CD14-positive monocyte (primary cell): ENCODE results near the gene ZSCAN10. TPM values are rescaled to one million over a fixed set of nuclear protein-coding genes. Genes with fewer than 3 reads are reported as not detected.

Experiments
- DNase-seq, 3 donors: peaks; one replicate each; pipeline ENCODE4 v3.0.0-alpha.2; 2011 to 2022
- H2AFZ ChIP-seq: 2 replicates; pipeline ENCODE4 v1.6.0; 2012; ENCODE audit warnings: mild to moderate bottlenecking, low read depth, low read length, inconsistent platforms; ENCODE audit not compliant: insufficient read depth, poor library complexity, severe bottlenecking
- H3K27ac ChIP-seq, 2 donors: 1 replicate in 1 of 2; 2 replicates in 1 of 2; pipeline ENCODE4 v1.5.1; 2012 to 2013; ENCODE audit warnings: low read length in 2 of 2, control low read depth in 1 of 2, inconsistent platforms in 1 of 2, low read depth in 1 of 2, mild to moderate bottlenecking in 1 of 2
- H3K27me3 ChIP-seq, 2 donors: one replicate each; pipeline versions ENCODE4 v1.6.0 to v1.6.1; 2011 to 2013; ENCODE audit warnings: low read length in 2 of 2; ENCODE audit not compliant: control insufficient read depth in 2 of 2, insufficient read depth in 2 of 2
- H3K36me3 ChIP-seq, 2 donors: replicated peaks in 1 of 2; 1 replicate in 1 of 2; 2 replicates in 1 of 2; pipeline versions ENCODE4 v1.5.1 to v1.6.1; 2012 to 2013; ENCODE audit warnings: low read length in 2 of 2, control low read depth in 1 of 2, inconsistent platforms in 1 of 2, mild to moderate bottlenecking in 1 of 2; ENCODE audit not compliant: insufficient read depth in 2 of 2, control insufficient read depth in 1 of 2
- H3K4me1 ChIP-seq, 2 donors: 1 replicate in 1 of 2; 2 replicates in 1 of 2; pipeline versions ENCODE4 v1.5.1 to v1.6.1; 2012 to 2013; ENCODE audit warnings: low read length in 2 of 2, control low read depth in 1 of 2, inconsistent platforms in 1 of 2, mild to moderate bottlenecking in 1 of 2, moderate library complexity in 1 of 2; ENCODE audit not compliant: insufficient read depth in 2 of 2, control insufficient read depth in 1 of 2
- H3K4me2 ChIP-seq: replicated peaks from 2 replicates; pipeline ENCODE3; 2012; ENCODE audit warnings: low read length, moderate library complexity, mild to moderate bottlenecking; ENCODE audit not compliant: poor library complexity, severe bottlenecking; ENCODE audit errors: extremely low read depth
- H3K4me3 ChIP-seq, 3 experiments: fragments of 200-600 bp in 1 of 3; sonication (generic) in 1 of 3; replicated peaks in 1 of 3; 1 replicate in 2 of 3; 2 replicates in 1 of 3; pipeline ENCODE4 v1.5.1; 2011 to 2013; ENCODE audit warnings: low read length in 3 of 3, mild to moderate bottlenecking in 3 of 3, control low read depth in 2 of 3, low read depth in 2 of 3, inconsistent platforms in 1 of 3, moderate library complexity in 1 of 3
- H3K79me2 ChIP-seq: 2 replicates; pipeline ENCODE4 v1.6.0; 2012; ENCODE audit warnings: mild to moderate bottlenecking, control low read depth, inconsistent platforms, low read length, moderate library complexity; ENCODE audit not compliant: insufficient read depth
- H3K9ac ChIP-seq: 2 replicates; pipeline ENCODE4 v1.6.0; 2017; ENCODE audit warnings: low read length, mild to moderate bottlenecking; ENCODE audit not compliant: insufficient read depth, poor library complexity, severe bottlenecking
- H3K9me3 ChIP-seq, 2 donors: replicated peaks in 1 of 2; 1 replicate in 1 of 2; 2 replicates in 1 of 2; pipeline versions ENCODE4 v1.5.1 to v1.6.1; 2012 to 2013; ENCODE audit warnings: low read length in 2 of 2, control low read depth in 1 of 2; ENCODE audit not compliant: control insufficient read depth in 1 of 2, insufficient read depth in 1 of 2
- H4K20me1 ChIP-seq: 2 replicates; pipeline ENCODE4 v1.6.0; 2012; ENCODE audit warnings: mild to moderate bottlenecking, low read length, control low read depth, moderate library complexity; ENCODE audit not compliant: insufficient read depth
- H3K27ac Mint-ChIP-seq, 7 donors: one replicate each; pipeline ENCODE4 v1.8.0; 2020; ENCODE audit warnings: mild to moderate bottlenecking in 7 of 7, mixed read lengths in 7 of 7, moderate library complexity in 6 of 7, inconsistent platforms in 2 of 7
- H3K27me3 Mint-ChIP-seq, 3 donors: one replicate each; pipeline ENCODE4 v1.8.0; 2021 to 2022; ENCODE audit warnings: low read depth in 3 of 3, mild to moderate bottlenecking in 3 of 3, mixed read lengths in 3 of 3, moderate library complexity in 3 of 3, inconsistent platforms in 1 of 3
- H3K36me3 Mint-ChIP-seq, 2 donors: one replicate each; pipeline ENCODE4 v1.8.0; 2020; ENCODE audit warnings: mixed read lengths in 2 of 2, inconsistent platforms in 1 of 2, mild to moderate bottlenecking in 1 of 2
- H3K4me1 Mint-ChIP-seq: one replicate; pipeline ENCODE4 v1.8.0; 2020; ENCODE audit warnings: mild to moderate bottlenecking, mixed read lengths
- H3K4me3 Mint-ChIP-seq, 2 donors: one replicate each; pipeline ENCODE4 v1.8.0; 2020; ENCODE audit warnings: mild to moderate bottlenecking in 2 of 2, mixed read lengths in 2 of 2, moderate library complexity in 1 of 2
- H3K9me3 Mint-ChIP-seq, 7 donors: one replicate each; pipeline ENCODE4 v1.8.0; 2020 to 2022; ENCODE audit warnings: mixed read lengths in 7 of 7, mild to moderate bottlenecking in 6 of 7, moderate library complexity in 6 of 7, inconsistent platforms in 2 of 7
- WGBS: methylation state at CpG from one replicate; pipeline ENCODE4 v1.1.5; 2013; ENCODE audit warnings: missing lambda C conversion rate; ENCODE audit not compliant: insufficient coverage; 5-methylcytosine and 5-hydroxymethylcytosine counted together
- intact Hi-C, 2 donors: fragments of 100-400 bp; cut with micrococcal nuclease; formaldehyde crosslinking; loops; one replicate each; pipeline versions ENCODE4 v1.15.0 to v1.15.1; 2023
- polyA plus RNA-seq, 3 donors: library from polyadenylated mRNA; depleted of rRNA in 1 of 3; unstranded in 2 of 3; stranded (reverse) in 1 of 3; fragments of 300-500 nt in 2 of 3; fragments of >200 nt in 1 of 3; fragmentation: Illumina TruSeq in 2 of 3; gene quantifications; 1 replicate in 2 of 3; 2 replicates in 1 of 3; pipeline ENCODE4 v1.2.3, GENCODE V29; 2012 to 2021
- TF ChIP-seq, protein P1 (sequence below): fragments of 200-600 bp; IDR thresholded peaks from one replicate; pipeline ENCODE4 v1.8.0; 2022; ENCODE audit warnings: antibody characterized with exemption, mild to moderate bottlenecking

ZSCAN10 gene
- polyA plus RNA-seq, 3 donors: 0.29 TPM; not detected in 2

DNA sequence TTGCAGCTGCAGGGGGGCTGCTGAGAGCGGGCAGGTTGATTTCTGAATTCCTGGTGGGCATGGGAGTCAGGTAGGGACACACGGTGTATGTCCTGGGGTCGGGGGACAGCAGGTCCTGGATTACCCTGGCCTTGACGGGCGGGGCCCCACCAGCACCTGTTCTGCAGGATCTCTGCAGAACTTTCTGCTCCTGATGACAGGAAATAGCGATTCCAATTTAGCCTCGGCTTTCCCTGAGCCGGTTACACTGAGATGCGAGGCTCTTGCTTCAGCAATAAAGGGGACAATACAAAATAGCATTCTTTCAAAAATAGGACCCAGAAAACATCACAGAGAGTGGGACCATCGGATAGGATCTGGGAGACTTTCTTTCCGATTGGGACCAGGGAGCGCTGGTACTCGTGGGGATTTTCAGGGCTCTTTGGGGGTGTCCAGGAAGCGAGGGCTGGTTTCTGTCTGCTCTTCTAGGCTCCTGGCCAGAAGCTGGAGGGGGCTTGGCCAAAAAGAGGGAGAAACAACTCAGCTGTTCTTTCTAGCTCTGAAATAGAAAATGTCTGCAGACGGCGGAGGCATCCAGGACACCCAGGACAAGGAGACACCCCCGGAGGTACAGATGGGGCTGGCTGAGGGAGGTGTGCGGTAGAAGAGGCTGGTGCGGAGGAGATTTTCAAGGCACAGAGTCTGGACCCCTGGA, 13.9 kb upstream of the ZSCAN10 start:
- peak overlapping the region in 1 of 7 donors; percentile 58 for H3K27ac Mint-ChIP-seq
- Histone ChIP-seq H3K4me3 (peak overlapping the region; percentile 45 to 78 (median 61)), H3K27ac (no peak overlapping the region), H3K9me3 (no peaks in the 10 kb centered on the region), H3K4me1 (peaks cover 15 to 19% of the 10 kb centered on the region in 2 donors), H3K4me2 (peak overlapping the region; percentile 91), H4K20me1 (no peaks in the 10 kb centered on the region), H2AFZ (peak overlapping the region; percentile 89), H3K27me3 (no peaks in the 10 kb centered on the region), H3K79me2 (no peaks in the 10 kb centered on the region), H3K36me3 (peaks cover 0 to 6% of the 10 kb centered on the region in 2 donors), H3K9ac (peak overlapping the region; percentile 61)
- H3K27me3 Mint-ChIP-seq: peaks cover 4 to 17% (median 7%) of the 10 kb centered on the region in 3 donors
- TF ChIP-seq, protein P1, sequence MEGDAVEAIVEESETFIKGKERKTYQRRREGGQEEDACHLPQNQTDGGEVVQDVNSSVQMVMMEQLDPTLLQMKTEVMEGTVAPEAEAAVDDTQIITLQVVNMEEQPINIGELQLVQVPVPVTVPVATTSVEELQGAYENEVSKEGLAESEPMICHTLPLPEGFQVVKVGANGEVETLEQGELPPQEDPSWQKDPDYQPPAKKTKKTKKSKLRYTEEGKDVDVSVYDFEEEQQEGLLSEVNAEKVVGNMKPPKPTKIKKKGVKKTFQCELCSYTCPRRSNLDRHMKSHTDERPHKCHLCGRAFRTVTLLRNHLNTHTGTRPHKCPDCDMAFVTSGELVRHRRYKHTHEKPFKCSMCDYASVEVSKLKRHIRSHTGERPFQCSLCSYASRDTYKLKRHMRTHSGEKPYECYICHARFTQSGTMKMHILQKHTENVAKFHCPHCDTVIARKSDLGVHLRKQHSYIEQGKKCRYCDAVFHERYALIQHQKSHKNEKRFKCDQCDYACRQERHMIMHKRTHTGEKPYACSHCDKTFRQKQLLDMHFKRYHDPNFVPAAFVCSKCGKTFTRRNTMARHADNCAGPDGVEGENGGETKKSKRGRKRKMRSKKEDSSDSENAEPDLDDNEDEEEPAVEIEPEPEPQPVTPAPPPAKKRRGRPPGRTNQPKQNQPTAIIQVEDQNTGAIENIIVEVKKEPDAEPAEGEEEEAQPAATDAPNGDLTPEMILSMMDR: no peak
- H3K9me3 Mint-ChIP-seq: peaks cover 0 to 1% (median 0%) of the 10 kb centered on the region in 7 donors
- 33% methylated on average over 15 of the region's 19 CpGs for WGBS
- peaks cover 0 to 3% of the 10 kb centered on the region in 2 donors for H3K36me3 Mint-ChIP-seq
- no peak for DNase-seq
- H3K4me3 Mint-ChIP-seq: peak overlapping the region; percentile 74 to 90
- intact Hi-C loops: no loop called here
- peaks cover 18% of the 10 kb centered on the region for H3K4me1 Mint-ChIP-seq

GRCh38 chr16:3112058-3112880, 13.2 kb upstream of the ZSCAN10 start, which contains the start of gene ZNF205:
TSS of gene ZNF205 (plus strand) at chr16:3112586. CDS start at chr16:3113431, 845 bp downstream.
- Histone ChIP-seq H3K4me2 (peak within 1 kb of the TSS; percentile 91), H3K4me1 (peaks cover 18 to 22% of the 10 kb centered on the region in 2 donors), H4K20me1 (no peaks in the 10 kb centered on the region), H3K4me3 (peak within 1 kb of the TSS; percentile 45 to 78 (median 61)), H2AFZ (peak within 1 kb of the TSS; percentile 89), H3K27me3 (no peaks in the 10 kb centered on the region), H3K9ac (peak within 1 kb of the TSS; percentile 61), H3K9me3 (no peaks in the 10 kb centered on the region), H3K36me3 (peaks cover 0 to 6% of the 10 kb centered on the region in 2 donors), H3K27ac (no peak within 1 kb of the TSS), H3K79me2 (no peaks in the 10 kb centered on the region)
- peaks cover 0 to 3% of the 10 kb centered on the region in 2 donors for H3K36me3 Mint-ChIP-seq
- H3K4me1 Mint-ChIP-seq: peaks cover 21% of the 10 kb centered on the region
- TF ChIP-seq, protein P1: no peak
- peaks cover 0 to 1% (median 0%) of the 10 kb centered on the region in 7 donors for H3K9me3 Mint-ChIP-seq
- peaks cover 4 to 18% (median 9%) of the 10 kb centered on the region in 3 donors for H3K27me3 Mint-ChIP-seq
- WGBS: 31% methylated on average over 12 of the region's 23 CpGs
- peak in 1 of 3 donors; percentile 16 for DNase-seq
- peak within 1 kb of the TSS; percentile 74 to 90 for H3K4me3 Mint-ChIP-seq
- peak within 1 kb of the TSS in 1 of 7 donors; percentile 58 for H3K27ac Mint-ChIP-seq
- intact Hi-C loops: no loop called here
